ENCODE results near the gene CLOCK. TPM values are rescaled to one million over a fixed set of nuclear protein-coding genes. Genes with fewer than 3 reads are reported as not detected.

CLOCK gene
- total and polyA plus RNA-seq, 9 of the 15 experiments (the other 6 are each of a cell fraction or from before 2014, with no cell fraction given), result 3.7 to 14.4 (median 9.4) TPM

- peak; percentile 49; the same call in 1 of the 2 replicates for TF ChIP-seq VEZF1 (CRISPR knock-in tag; IDR thresholded peaks at IDR 0.05)
- TF ChIP-seq ZNF239 (CRISPR knock-in tag; IDR thresholded peaks at IDR 0.05), result 0 out of 2 replicates have a peak, but pooled peaks have one; percentile 46
- TF ChIP-seq MITF (IDR thresholded peaks at IDR 0.05), result peak; percentile 41; the same call in 1 of the 2 replicates
- TF ChIP-seq DPF2 (IDR thresholded peaks at IDR 0.05), result peak; percentile 96
- peak; percentile 88 for TF ChIP-seq LEF1 (IDR thresholded peaks at IDR 0.05)
- peak; percentile 52; the same call in 1 of the 2 replicates for TF ChIP-seq ZNF583 (CRISPR knock-in tag; IDR thresholded peaks at IDR 0.05)
- peak; percentile 97 for TF ChIP-seq TRIM24 (IDR thresholded peaks at IDR 0.05)
- peak; percentile 88 for TF ChIP-seq NBN (IDR thresholded peaks at IDR 0.05; ENCODE audit: low read depth)
- TF ChIP-seq HDAC1 (IDR thresholded peaks at IDR 0.05), result peak in 1 of 2 experiments; percentile 72; a peak in 3 of 4 replicates
- TF ChIP-seq ZKSCAN1 (IDR thresholded peaks at IDR 0.05; ENCODE audit: low read depth, low read length), result 0 out of 2 replicates have a peak, but pooled peaks have one; percentile 31
- TF ChIP-seq GMEB1 (CRISPR knock-in tag; IDR thresholded peaks at IDR 0.05), result peak; percentile 30; the same call in 1 of the 2 replicates
- peak; percentile 94 for TF ChIP-seq ZBED1 (IDR thresholded peaks at IDR 0.05)
- TF ChIP-seq HMBOX1 (IDR thresholded peaks at IDR 0.05), result peak; percentile 38; the same call in 1 of the 2 replicates
- peak; percentile 97 for TF ChIP-seq SMARCA4 (IDR thresholded peaks at IDR 0.05)
- TF ChIP-seq NFATC3 (IDR thresholded peaks at IDR 0.05), result peak; percentile 95
- TF ChIP-seq SMAD3 (CRISPR knock-in tag; conservative IDR thresholded peaks at IDR 0.05), result peak; percentile 80
- TF ChIP-seq ESRRA (IDR thresholded peaks at IDR 0.05; ENCODE audit: borderline replicate concordance, low read depth), result peak; percentile 63; the same call in 1 of the 2 replicates
- peak; percentile 56 for TF ChIP-seq TAF9B (IDR thresholded peaks at IDR 0.05; ENCODE audit: partially characterized antibody)
- TF ChIP-seq ZBTB9 (CRISPR knock-in tag; IDR thresholded peaks at IDR 0.05), result 0 out of 2 replicates have a peak, but pooled peaks have one; percentile 73
- no peak for TF ChIP-seq FUS (optimal IDR thresholded peaks at IDR 0.05; ENCODE audit: low read depth, low read length)
- TF ChIP-seq FOXK2 (conservative IDR thresholded peaks at IDR 0.05 in 1 of 2, IDR thresholded peaks at IDR 0.05 in 1 of 2; ENCODE audit: low read depth in 2 of 2), result peak; percentile 10 to 67; a peak in 2 of 4 replicates
- peak; percentile 98 for TF ChIP-seq ZNF644 (tag; IDR thresholded peaks at IDR 0.05; ENCODE audit: low read depth)
- peak; percentile 81 for TF ChIP-seq NFE2 (IDR thresholded peaks at IDR 0.05; ENCODE audit: low read depth)
- TF ChIP-seq OTX1 (CRISPR knock-in tag; IDR thresholded peaks at IDR 0.05), result peak; percentile 75; the same call in 1 of the 2 replicates
- peak; percentile 88 for TF ChIP-seq HDAC3 (IDR thresholded peaks at IDR 0.05; ENCODE audit: borderline replicate concordance, partially characterized antibody)
These were observed 159.9 kb downstream of the CLOCK start (continued) for GRCh38 chr4:55386840-55387239.

Data from K562 (cell line).